Activated B cell treated with CpG ODN at 0.5 μM for 24 hours (primary cell): ENCODE results near the gene STKLD1. TPM values are rescaled to one million over a fixed set of nuclear protein-coding genes. Genes with fewer than 3 reads are reported as not detected.

ENCODE experiments used
- ATAC-seq: fragments of 200-7000 bp; cut with Tn5 transposase; one replicate; pipeline ENCODE4 v1.10.0; 2021; ENCODE audit warnings: low read depth, mild to moderate bottlenecking, moderate library complexity
- CTCF ChIA-PET: fragments of 350-600 bp; sonication (Branson Sonifier 250); formaldehyde crosslinking; loops from one replicate; lab custom pipeline; 2021; ENCODE audit warnings: antibody characterized with exemption; lab: Charles Lee
- POLR2A ChIA-PET: fragments of 350-600 bp; sonication (Branson Sonifier 250); formaldehyde crosslinking; loops from one replicate; lab custom pipeline; 2021; ENCODE audit warnings: antibody characterized with exemption; lab: Charles Lee
- DNase-seq: peaks from one replicate; pipeline ENCODE4 v3.0.0; 2022
- H3K27ac Mint-ChIP-seq: one replicate; pipeline ENCODE4 v1.8.0; 2020; ENCODE audit warnings: mixed read lengths
- H3K27me3 Mint-ChIP-seq: one replicate; pipeline ENCODE4 v1.8.0; 2021; ENCODE audit warnings: mixed read lengths
- H3K36me3 Mint-ChIP-seq: one replicate; pipeline ENCODE4 v1.8.0; 2021; ENCODE audit warnings: low read depth, mixed read lengths
- H3K4me1 Mint-ChIP-seq: one replicate; pipeline ENCODE4 v1.8.0; 2021; ENCODE audit warnings: mixed read lengths
- H3K4me3 Mint-ChIP-seq: one replicate; pipeline ENCODE4 v1.8.0; 2020; ENCODE audit warnings: mild to moderate bottlenecking, mixed read lengths
- H3K9me3 Mint-ChIP-seq: one replicate; pipeline ENCODE4 v1.8.0; 2020; ENCODE audit warnings: mixed read lengths
- CTCF ChIP-seq: fragments of 200-600 bp; IDR thresholded peaks from one replicate; pipeline ENCODE4 v1.8.0; 2022; ENCODE audit warnings: antibody characterized with exemption, mild to moderate bottlenecking
- intact Hi-C: fragments of 100-400 bp; cut with micrococcal nuclease; formaldehyde crosslinking; loops from one replicate; pipeline ENCODE4 v1.15.1; 2024
- total RNA-seq: library from RNA; stranded (reverse); gene quantifications from 2 replicates; pipeline ENCODE4 v1.2.3, GENCODE V29; 2022

Gene STKLD1
- total RNA-seq, 1 donor from 2014 or later, result 0.44 TPM

GRCh38 chr9:133361507-133362092, 14.6 kb upstream of the STKLD1 start:
- POLR2A ChIA-PET, result no interaction called here
- Mint-ChIP-seq H3K4me3 (no peak overlapping the region), H3K27ac (no peak overlapping the region)

GRCh38 chr9:133362359-133363044, 13.7 kb upstream of the STKLD1 start:
- no peak overlapping the region for H3K4me3 Mint-ChIP-seq
- ChIA-PET POLR2A (no interaction called here), CTCF (no interaction called here)
- DNase-seq (no peak), ATAC-seq (no peak)
- H3K9me3 Mint-ChIP-seq, result no peaks in the 10 kb centered on the region
- H3K27ac Mint-ChIP-seq, result no peak overlapping the region
- peaks cover 78% of the 10 kb centered on the region for H3K36me3 Mint-ChIP-seq
- intact Hi-C loops, result no loop called here
- TF ChIP-seq CTCF, result no peak
- H3K27me3 Mint-ChIP-seq, result no peaks in the 10 kb centered on the region
- peaks cover 14% of the 10 kb centered on the region for H3K4me1 Mint-ChIP-seq

More at GRCh38 chr9:133361507-133362092, 14.6 kb upstream of the STKLD1 start:
- intact Hi-C loops, result no loop called here
- Mint-ChIP-seq H3K9me3 (no peaks in the 10 kb centered on the region), H3K27me3 (no peaks in the 10 kb centered on the region), H3K4me1 (peaks cover 22% of the 10 kb centered on the region), H3K36me3 (peaks cover 73% of the 10 kb centered on the region)
- ATAC-seq (no peak), DNase-seq (no peak)
- TF ChIP-seq CTCF, result no peak
- CTCF ChIA-PET, result no interaction called here

DNA sequence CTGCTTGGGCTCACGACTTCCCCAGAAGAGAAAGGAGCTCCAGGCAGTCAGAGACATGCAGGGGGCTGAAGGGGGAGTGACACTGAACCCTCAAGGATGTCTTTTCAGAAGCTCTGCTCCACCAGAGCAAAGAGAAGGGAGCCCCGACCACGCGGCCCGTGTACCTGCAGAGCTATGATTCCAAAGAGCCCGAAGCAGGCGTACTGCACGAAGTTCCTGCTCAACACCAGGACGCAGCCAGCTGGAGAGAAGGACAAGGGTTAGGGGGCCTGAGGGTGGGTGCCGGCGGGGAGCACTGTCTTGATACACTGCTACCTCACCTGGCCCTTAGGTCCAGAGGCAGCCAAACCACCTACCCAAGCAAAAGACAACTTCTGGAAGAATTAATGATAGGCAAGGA, 9.7 kb upstream of the STKLD1 start:
- Mint-ChIP-seq H3K27me3 (no peaks in the 10 kb centered on the region), H3K4me1 (peaks cover 33% of the 10 kb centered on the region), H3K4me3 (no peak overlapping the region), H3K27ac (no peak overlapping the region), H3K9me3 (no peaks in the 10 kb centered on the region), H3K36me3 (peaks cover 80% of the 10 kb centered on the region)
- ChIA-PET POLR2A (interaction anchor here (1.0 to 1.2 kb wide), 2 partner anchors 8 to 18 kb away, joined by 6 read pairs; partner anchors contain the start of genes MED22 and RPL7A), CTCF (interaction anchor here (1.2 kb wide), 1 partner anchor 13 kb away, joined by 3 read pairs; no protein-coding TSS in a partner anchor)
- TF ChIP-seq CTCF, result no peak
- intact Hi-C loops, result no loop called here
- ATAC-seq, result no peak
- no peak for DNase-seq

- H3K4me1 Mint-ChIP-seq, result peaks cover 40% of the 10 kb centered on the region
- peaks cover 75% of the 10 kb centered on the region for H3K36me3 Mint-ChIP-seq
- ATAC-seq (no peak), DNase-seq (no peak)
- no peaks in the 10 kb centered on the region for H3K27me3 Mint-ChIP-seq
- no peak overlapping the region for H3K4me3 Mint-ChIP-seq
- intact Hi-C loops, result no loop called here
- H3K9me3 Mint-ChIP-seq, result no peaks in the 10 kb centered on the region
- CTCF ChIA-PET, result no interaction called here
- TF ChIP-seq CTCF, result no peak
- POLR2A ChIA-PET, result interaction anchor here (1.2 kb wide), 1 partner anchor 19 kb away, joined by 6 read pairs; the partner anchor contains the start of genes MED22 and RPL7A
- no peak overlapping the region for H3K27ac Mint-ChIP-seq
These were observed 8.9 kb upstream of the STKLD1 start for GRCh38 chr9:133367221-133367620.

- no peak overlapping the region for H3K27ac Mint-ChIP-seq
- DNase-seq (no peak), ATAC-seq (no peak)
- TF ChIP-seq CTCF, result no peak
- no peak overlapping the region for H3K4me3 Mint-ChIP-seq
- no peaks in the 10 kb centered on the region for H3K9me3 Mint-ChIP-seq
- POLR2A ChIA-PET, result no interaction called here
- peaks cover 46% of the 10 kb centered on the region for H3K4me1 Mint-ChIP-seq
- intact Hi-C loops, result no loop called here
- no peaks in the 10 kb centered on the region for H3K27me3 Mint-ChIP-seq
- peaks cover 75% of the 10 kb centered on the region for H3K36me3 Mint-ChIP-seq
- CTCF ChIA-PET, result no interaction called here
These were observed 8.4 kb upstream of the STKLD1 start for GRCh38 chr9:133367778-133368177.
